ENCODE data around the gene PDPK1.
"Not testable (repeated sequence)": the region's sequence is repeated elsewhere in the genome, so short reads cannot be mapped to it uniquely, and the experiment has no call there.

GRCh38 chr16:2631203-2631602 lies 93.4 kb downstream of the PDPK1 start:
- not testable (repeated sequence) for TF ChIP-seq CTCF (IDR thresholded peaks at IDR 0.05; ENCODE audit: low read length); EZH2 (IDR thresholded peaks at IDR 0.05; ENCODE audit: borderline replicate concordance, low read length)

All from OCI-LY1 (cell line).